ENCODE results near the gene FGD6.

DNA sequence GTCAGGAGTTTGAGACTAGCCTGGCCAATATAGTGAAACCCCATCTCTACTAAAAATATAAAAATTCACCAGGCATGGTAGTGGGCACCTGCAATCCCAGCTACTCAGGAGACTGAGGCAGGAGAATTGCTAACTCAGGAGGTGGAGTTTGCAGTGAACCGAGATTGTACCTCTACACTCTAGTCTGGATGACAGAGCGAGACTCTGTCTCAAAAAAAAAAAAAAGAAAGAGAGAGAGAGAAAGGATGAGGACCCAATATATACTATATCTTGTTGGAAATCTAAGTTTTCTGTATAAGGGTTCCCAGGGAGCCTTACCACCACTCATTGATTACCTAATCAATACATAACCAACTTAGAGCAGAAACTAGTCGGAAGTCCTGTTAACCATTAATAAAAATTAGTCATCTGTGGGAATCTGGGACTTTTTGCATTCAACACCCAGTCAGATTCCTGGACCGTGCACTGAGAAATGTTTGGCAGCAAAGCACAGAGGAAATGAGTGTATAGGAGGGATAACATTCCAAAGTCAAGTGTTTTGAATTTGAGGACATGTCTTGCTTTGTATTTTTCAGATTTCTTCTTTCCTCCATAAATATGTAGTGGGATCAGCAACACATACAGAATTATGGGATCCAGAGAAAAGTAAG is 99.0 kb downstream of the FGD6 start:
- TF ChIP-seq RARB (CRISPR knock-in tag; IDR thresholded peaks at IDR 0.05) (no peak), ZFP3 (CRISPR knock-in tag; IDR thresholded peaks at IDR 0.05) (no peak), ESRRG (CRISPR knock-in tag; IDR thresholded peaks at IDR 0.05) (no peak), SNAI2 (CRISPR knock-in tag; IDR thresholded peaks at IDR 0.05) (no peak), PPARA (CRISPR knock-in tag; IDR thresholded peaks at IDR 0.05; ENCODE audit: borderline replicate concordance) (no peak), ARNTL (CRISPR knock-in tag; IDR thresholded peaks at IDR 0.05; ENCODE audit: borderline replicate concordance, low read depth) (no peak), ZNF70 (CRISPR knock-in tag; IDR thresholded peaks at IDR 0.05) (no peak)
- TF ChIP-seq, protein P1, sequence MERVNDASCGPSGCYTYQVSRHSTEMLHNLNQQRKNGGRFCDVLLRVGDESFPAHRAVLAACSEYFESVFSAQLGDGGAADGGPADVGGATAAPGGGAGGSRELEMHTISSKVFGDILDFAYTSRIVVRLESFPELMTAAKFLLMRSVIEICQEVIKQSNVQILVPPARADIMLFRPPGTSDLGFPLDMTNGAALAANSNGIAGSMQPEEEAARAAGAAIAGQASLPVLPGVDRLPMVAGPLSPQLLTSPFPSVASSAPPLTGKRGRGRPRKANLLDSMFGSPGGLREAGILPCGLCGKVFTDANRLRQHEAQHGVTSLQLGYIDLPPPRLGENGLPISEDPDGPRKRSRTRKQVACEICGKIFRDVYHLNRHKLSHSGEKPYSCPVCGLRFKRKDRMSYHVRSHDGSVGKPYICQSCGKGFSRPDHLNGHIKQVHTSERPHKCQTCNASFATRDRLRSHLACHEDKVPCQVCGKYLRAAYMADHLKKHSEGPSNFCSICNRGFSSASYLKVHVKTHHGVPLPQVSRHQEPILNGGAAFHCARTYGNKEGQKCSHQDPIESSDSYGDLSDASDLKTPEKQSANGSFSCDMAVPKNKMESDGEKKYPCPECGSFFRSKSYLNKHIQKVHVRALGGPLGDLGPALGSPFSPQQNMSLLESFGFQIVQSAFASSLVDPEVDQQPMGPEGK (CRISPR knock-in tag; IDR thresholded peaks at IDR 0.05; ENCODE audit: borderline replicate concordance), result no peak
- TF ChIP-seq, protein P2, sequence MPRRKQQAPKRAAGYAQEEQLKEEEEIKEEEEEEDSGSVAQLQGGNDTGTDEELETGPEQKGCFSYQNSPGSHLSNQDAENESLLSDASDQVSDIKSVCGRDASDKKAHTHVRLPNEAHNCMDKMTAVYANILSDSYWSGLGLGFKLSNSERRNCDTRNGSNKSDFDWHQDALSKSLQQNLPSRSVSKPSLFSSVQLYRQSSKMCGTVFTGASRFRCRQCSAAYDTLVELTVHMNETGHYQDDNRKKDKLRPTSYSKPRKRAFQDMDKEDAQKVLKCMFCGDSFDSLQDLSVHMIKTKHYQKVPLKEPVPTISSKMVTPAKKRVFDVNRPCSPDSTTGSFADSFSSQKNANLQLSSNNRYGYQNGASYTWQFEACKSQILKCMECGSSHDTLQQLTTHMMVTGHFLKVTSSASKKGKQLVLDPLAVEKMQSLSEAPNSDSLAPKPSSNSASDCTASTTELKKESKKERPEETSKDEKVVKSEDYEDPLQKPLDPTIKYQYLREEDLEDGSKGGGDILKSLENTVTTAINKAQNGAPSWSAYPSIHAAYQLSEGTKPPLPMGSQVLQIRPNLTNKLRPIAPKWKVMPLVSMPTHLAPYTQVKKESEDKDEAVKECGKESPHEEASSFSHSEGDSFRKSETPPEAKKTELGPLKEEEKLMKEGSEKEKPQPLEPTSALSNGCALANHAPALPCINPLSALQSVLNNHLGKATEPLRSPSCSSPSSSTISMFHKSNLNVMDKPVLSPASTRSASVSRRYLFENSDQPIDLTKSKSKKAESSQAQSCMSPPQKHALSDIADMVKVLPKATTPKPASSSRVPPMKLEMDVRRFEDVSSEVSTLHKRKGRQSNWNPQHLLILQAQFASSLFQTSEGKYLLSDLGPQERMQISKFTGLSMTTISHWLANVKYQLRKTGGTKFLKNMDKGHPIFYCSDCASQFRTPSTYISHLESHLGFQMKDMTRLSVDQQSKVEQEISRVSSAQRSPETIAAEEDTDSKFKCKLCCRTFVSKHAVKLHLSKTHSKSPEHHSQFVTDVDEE (CRISPR knock-in tag; IDR thresholded peaks at IDR 0.05), result no peak
- TF ChIP-seq, protein P3, sequence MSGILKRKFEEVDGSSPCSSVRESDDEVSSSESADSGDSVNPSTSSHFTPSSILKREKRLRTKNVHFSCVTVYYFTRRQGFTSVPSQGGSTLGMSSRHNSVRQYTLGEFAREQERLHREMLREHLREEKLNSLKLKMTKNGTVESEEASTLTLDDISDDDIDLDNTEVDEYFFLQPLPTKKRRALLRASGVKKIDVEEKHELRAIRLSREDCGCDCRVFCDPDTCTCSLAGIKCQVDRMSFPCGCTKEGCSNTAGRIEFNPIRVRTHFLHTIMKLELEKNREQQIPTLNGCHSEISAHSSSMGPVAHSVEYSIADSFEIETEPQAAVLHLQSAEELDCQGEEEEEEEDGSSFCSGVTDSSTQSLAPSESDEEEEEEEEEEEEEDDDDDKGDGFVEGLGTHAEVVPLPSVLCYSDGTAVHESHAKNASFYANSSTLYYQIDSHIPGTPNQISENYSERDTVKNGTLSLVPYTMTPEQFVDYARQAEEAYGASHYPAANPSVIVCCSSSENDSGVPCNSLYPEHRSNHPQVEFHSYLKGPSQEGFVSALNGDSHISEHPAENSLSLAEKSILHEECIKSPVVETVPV (CRISPR knock-in tag; IDR thresholded peaks at IDR 0.05), result no peak
